HL-60 (cell line): Measurements from ENCODE around the gene CAVIN2.

Source experiments
- DNase-seq, 2 experiments: peaks; one replicate each; pipeline ENCODE4 v3.0.0-alpha.2; 2010 to 2020; ENCODE audit warnings: low read depth in 1 of 2, low spot score in 1 of 2
- H3K27ac ChIP-seq: fragments of 250-450 bp; sonication (Bioruptor Pico); replicated peaks from 2 replicates; pipeline ENCODE4 v1.5.1; 2020; ENCODE audit warnings: mild to moderate bottlenecking, moderate library complexity
- H3K27me3 ChIP-seq: fragments of 250-450 bp; sonication (Bioruptor Pico); 2 replicates; pipeline ENCODE4 v1.5.1; 2021; ENCODE audit warnings: mild to moderate bottlenecking, moderate library complexity; ENCODE audit not compliant: insufficient read depth, poor library complexity, severe bottlenecking
- H3K4me3 ChIP-seq: replicated peaks from 2 replicates; pipeline ENCODE4 v1.5.1; 2011; ENCODE audit warnings: mild to moderate bottlenecking, control low read depth, low read length; ENCODE audit not compliant: insufficient read depth
- CTCF ChIP-seq: IDR thresholded peaks from one replicate; pipeline ENCODE4 v1.5.1; 2011; ENCODE audit warnings: low read length, control low read depth, inconsistent platforms; ENCODE audit not compliant: insufficient read depth
- GABPA ChIP-seq: IDR thresholded peaks from 2 replicates; pipeline ENCODE4 v1.6.1; 2012; ENCODE audit warnings: low read depth
- POLR2AphosphoS5 ChIP-seq: IDR thresholded peaks from 2 replicates; pipeline ENCODE4 v1.6.1; 2012; ENCODE audit warnings: low read depth
- REST ChIP-seq: IDR thresholded peaks from 2 replicates; pipeline ENCODE4 v1.6.1; 2012; ENCODE audit warnings: low read depth; ENCODE audit not compliant: insufficient replicate concordance
- SPI1 ChIP-seq: IDR thresholded peaks from 2 replicates; pipeline ENCODE4 v1.6.1; 2012; ENCODE audit warnings: low read depth, mild to moderate bottlenecking, borderline replicate concordance

The CAVIN2 gene

GRCh38 chr2:191835100-191835499 lies 11.8 kb downstream of the CAVIN2 start:
- Histone ChIP-seq H3K27me3 (peaks cover 3% of the 10 kb centered on the region), H3K4me3 (no peak overlapping the region), H3K27ac (no peak overlapping the region)
- no peak for TF ChIP-seq REST
- no peak for TF ChIP-seq POLR2AphosphoS5
- no peak for TF ChIP-seq CTCF
- no peak for TF ChIP-seq SPI1
- TF ChIP-seq GABPA = no peak
- DNase-seq = no peak

DNA sequence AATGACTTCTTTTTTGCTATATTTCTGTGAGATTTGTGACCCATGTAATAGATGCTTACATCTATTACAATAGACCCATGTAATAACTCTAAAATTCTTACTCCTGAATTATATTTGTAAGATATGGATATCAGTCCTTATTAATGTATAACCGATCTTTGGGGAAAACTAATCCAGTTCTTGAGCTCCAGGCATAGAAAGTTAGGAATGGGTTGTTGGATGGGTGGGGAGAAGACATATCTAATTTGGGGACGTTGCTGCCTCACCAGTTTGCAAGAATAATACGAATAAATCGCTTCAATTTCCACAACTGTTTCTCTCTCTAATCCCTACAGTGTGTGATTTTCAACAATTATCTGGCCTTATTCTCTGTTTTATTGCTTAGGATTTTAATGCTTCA lies 13.5 kb downstream of the CAVIN2 start:
- no peak for DNase-seq
- no peak overlapping the region for H3K27ac ChIP-seq
- TF ChIP-seq SPI1 (no peak), REST (no peak), GABPA (no peak), POLR2AphosphoS5 (no peak)
- H3K4me3 ChIP-seq = no peak overlapping the region
- no peaks in the 10 kb centered on the region for H3K27me3 ChIP-seq

- no peaks in the 10 kb centered on the region for H3K27me3 ChIP-seq
- no peak for DNase-seq
- H3K27ac ChIP-seq = no peak overlapping the region
Measured at GRCh38 chr2:191832668-191833067, 14.2 kb downstream of the CAVIN2 start.

More at GRCh38 chr2:191832668-191833067, 14.2 kb downstream of the CAVIN2 start:
- no peak overlapping the region for H3K4me3 ChIP-seq
- TF ChIP-seq POLR2AphosphoS5 (no peak), REST (no peak), GABPA (no peak), CTCF (no peak), SPI1 (no peak)
